OCI-LY7 (cell line): Measurements from ENCODE around the gene MAP3K5.

ENCODE experiments used
- EZH2phosphoT487 ChIP-seq: fragments of 200-600 bp; sonication (generic); IDR thresholded peaks from 2 replicates; pipeline ENCODE4 v1.6.1; 2018; ENCODE audit warnings: low read depth, borderline replicate concordance, mild to moderate bottlenecking, mixed run types, antibody characterized with exemption, low read length, moderate library complexity, mixed read lengths
- TF ChIP-seq, protein P1 (sequence below): fragments of 200-600 bp; sonication (generic); conservative IDR thresholded peaks from 2 replicates; pipeline ENCODE4 v1.5.1; 2014; ENCODE audit warnings: mild to moderate bottlenecking, antibody characterized with exemption, low read length, moderate library complexity, mixed read lengths

DNA sequence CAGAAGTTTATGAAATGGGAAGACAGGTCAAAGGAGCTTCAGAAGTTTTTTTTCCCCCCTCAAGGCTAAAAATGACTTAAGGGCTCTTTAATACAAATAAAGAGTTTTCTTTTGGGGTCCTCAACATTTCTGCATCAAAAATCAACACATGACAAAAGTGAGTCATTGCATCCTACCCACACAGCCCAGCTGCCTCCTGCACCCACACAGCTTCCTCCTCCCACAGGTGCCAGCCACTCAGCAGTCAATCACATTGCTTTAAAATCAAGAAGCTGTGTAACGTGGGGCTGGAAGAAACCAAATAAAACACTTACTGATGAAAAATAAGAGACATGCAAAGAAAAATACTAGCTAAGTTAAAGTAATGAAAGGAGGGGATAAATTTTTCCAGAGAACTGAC, 68.5 kb downstream of the MAP3K5 start:
- TF ChIP-seq, protein P1, sequence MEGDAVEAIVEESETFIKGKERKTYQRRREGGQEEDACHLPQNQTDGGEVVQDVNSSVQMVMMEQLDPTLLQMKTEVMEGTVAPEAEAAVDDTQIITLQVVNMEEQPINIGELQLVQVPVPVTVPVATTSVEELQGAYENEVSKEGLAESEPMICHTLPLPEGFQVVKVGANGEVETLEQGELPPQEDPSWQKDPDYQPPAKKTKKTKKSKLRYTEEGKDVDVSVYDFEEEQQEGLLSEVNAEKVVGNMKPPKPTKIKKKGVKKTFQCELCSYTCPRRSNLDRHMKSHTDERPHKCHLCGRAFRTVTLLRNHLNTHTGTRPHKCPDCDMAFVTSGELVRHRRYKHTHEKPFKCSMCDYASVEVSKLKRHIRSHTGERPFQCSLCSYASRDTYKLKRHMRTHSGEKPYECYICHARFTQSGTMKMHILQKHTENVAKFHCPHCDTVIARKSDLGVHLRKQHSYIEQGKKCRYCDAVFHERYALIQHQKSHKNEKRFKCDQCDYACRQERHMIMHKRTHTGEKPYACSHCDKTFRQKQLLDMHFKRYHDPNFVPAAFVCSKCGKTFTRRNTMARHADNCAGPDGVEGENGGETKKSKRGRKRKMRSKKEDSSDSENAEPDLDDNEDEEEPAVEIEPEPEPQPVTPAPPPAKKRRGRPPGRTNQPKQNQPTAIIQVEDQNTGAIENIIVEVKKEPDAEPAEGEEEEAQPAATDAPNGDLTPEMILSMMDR, result no peak
- TF ChIP-seq EZH2phosphoT487, result no peak
